Measurements from ENCODE around the gene SGK1. TPM values are rescaled to one million over a fixed set of nuclear protein-coding genes. Genes with fewer than 3 reads are reported as not detected.

The SGK1 gene
- total RNA-seq, 1 experiment from 2014 or later = 23.2 TPM

- H3K27ac Mint-ChIP-seq = no peak overlapping the region
Observed at GRCh38 chr6:134238960-134239795, 78.7 kb downstream of the SGK1 start.

GRCh38 chr6:134238006-134238405 lies 79.9 kb downstream of the SGK1 start:
- Mint-ChIP-seq H3K4me1 (peaks cover 23% of the 10 kb centered on the region), H3K9me3 (peaks cover 3% of the 10 kb centered on the region), H3K27me3 (ENCODE audit: low read depth) (no peaks in the 10 kb centered on the region), H3K36me3 (0 out of 2 replicates have a peak, but pooled peaks cover 2% of the 10 kb centered on the region), H3K27ac (no peak overlapping the region), H3K4me3 (no peak overlapping the region)
- CTCF ChIA-PET = no interaction called here
- TF ChIP-seq, protein P1, sequence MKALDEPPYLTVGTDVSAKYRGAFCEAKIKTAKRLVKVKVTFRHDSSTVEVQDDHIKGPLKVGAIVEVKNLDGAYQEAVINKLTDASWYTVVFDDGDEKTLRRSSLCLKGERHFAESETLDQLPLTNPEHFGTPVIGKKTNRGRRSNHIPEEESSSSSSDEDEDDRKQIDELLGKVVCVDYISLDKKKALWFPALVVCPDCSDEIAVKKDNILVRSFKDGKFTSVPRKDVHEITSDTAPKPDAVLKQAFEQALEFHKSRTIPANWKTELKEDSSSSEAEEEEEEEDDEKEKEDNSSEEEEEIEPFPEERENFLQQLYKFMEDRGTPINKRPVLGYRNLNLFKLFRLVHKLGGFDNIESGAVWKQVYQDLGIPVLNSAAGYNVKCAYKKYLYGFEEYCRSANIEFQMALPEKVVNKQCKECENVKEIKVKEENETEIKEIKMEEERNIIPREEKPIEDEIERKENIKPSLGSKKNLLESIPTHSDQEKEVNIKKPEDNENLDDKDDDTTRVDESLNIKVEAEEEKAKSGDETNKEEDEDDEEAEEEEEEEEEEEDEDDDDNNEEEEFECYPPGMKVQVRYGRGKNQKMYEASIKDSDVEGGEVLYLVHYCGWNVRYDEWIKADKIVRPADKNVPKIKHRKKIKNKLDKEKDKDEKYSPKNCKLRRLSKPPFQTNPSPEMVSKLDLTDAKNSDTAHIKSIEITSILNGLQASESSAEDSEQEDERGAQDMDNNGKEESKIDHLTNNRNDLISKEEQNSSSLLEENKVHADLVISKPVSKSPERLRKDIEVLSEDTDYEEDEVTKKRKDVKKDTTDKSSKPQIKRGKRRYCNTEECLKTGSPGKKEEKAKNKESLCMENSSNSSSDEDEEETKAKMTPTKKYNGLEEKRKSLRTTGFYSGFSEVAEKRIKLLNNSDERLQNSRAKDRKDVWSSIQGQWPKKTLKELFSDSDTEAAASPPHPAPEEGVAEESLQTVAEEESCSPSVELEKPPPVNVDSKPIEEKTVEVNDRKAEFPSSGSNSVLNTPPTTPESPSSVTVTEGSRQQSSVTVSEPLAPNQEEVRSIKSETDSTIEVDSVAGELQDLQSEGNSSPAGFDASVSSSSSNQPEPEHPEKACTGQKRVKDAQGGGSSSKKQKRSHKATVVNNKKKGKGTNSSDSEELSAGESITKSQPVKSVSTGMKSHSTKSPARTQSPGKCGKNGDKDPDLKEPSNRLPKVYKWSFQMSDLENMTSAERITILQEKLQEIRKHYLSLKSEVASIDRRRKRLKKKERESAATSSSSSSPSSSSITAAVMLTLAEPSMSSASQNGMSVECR (CRISPR knock-in tag; IDR thresholded peaks at IDR 0.05; ENCODE audit: borderline replicate concordance) = no peak
- no peak for TF ChIP-seq FOXK1 (CRISPR knock-in tag; IDR thresholded peaks at IDR 0.05)
- no peak for TF ChIP-seq TP53 (CRISPR knock-in tag; IDR thresholded peaks at IDR 0.05)
- no peak for TF ChIP-seq MAX (CRISPR knock-in tag; IDR thresholded peaks at IDR 0.05)
- TF ChIP-seq, protein P2, sequence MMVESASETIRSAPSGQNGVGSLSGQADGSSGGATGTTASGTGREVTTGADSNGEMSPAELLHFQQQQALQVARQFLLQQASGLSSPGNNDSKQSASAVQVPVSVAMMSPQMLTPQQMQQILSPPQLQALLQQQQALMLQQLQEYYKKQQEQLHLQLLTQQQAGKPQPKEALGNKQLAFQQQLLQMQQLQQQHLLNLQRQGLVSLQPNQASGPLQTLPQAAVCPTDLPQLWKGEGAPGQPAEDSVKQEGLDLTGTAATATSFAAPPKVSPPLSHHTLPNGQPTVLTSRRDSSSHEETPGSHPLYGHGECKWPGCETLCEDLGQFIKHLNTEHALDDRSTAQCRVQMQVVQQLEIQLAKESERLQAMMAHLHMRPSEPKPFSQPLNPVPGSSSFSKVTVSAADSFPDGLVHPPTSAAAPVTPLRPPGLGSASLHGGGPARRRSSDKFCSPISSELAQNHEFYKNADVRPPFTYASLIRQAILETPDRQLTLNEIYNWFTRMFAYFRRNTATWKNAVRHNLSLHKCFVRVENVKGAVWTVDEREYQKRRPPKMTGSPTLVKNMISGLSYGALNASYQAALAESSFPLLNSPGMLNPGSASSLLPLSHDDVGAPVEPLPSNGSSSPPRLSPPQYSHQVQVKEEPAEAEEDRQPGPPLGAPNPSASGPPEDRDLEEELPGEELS (CRISPR knock-in tag; IDR thresholded peaks at IDR 0.05) = no peak
- no peak for TF ChIP-seq ZNF219 (CRISPR knock-in tag; IDR thresholded peaks at IDR 0.05; ENCODE audit: borderline replicate concordance)
- peak; percentile 90 for TF ChIP-seq GABPB1 (CRISPR knock-in tag; IDR thresholded peaks at IDR 0.05)
- no peak for TF ChIP-seq ZNF423 (CRISPR knock-in tag; IDR thresholded peaks at IDR 0.05)
- DNase-seq (ENCODE audit: low spot score) (no peak), ATAC-seq (no peak)
- POLR2A ChIA-PET = no interaction called here

More at GRCh38 chr6:134238960-134239795, 78.7 kb downstream of the SGK1 start:
- TF ChIP-seq MLX (CRISPR knock-in tag; IDR thresholded peaks at IDR 0.05) (no peak), SOX15 (CRISPR knock-in tag; IDR thresholded peaks at IDR 0.05) (no peak), CBFB (CRISPR knock-in tag; IDR thresholded peaks at IDR 0.05; ENCODE audit: low read depth) (no peak), ETV6 (CRISPR knock-in tag; IDR thresholded peaks at IDR 0.05) (no peak), NR1H2 (CRISPR knock-in tag; IDR thresholded peaks at IDR 0.05) (no peak), CREM (CRISPR knock-in tag; IDR thresholded peaks at IDR 0.05) (no peak), NFYB (CRISPR knock-in tag; conservative IDR thresholded peaks at IDR 0.05; ENCODE audit: low read depth) (no peak), GTF2I (CRISPR knock-in tag; conservative IDR thresholded peaks at IDR 0.05) (no peak), IRF1 (CRISPR knock-in tag; IDR thresholded peaks at IDR 0.05) (no peak), HMGA2 (CRISPR knock-in tag; IDR thresholded peaks at IDR 0.05) (no peak)
- DNase-seq (ENCODE audit: low spot score) (no peak), ATAC-seq (no peak)
- ChIA-PET CTCF (interaction anchor here (0.7 kb wide), 1 partner anchor 66 kb away, joined by 3 read pairs; no protein-coding TSS in a partner anchor), POLR2A (no interaction called here)
- Mint-ChIP-seq H3K27me3 (ENCODE audit: low read depth) (no peaks in the 10 kb centered on the region), H3K9me3 (peaks cover 3% of the 10 kb centered on the region), H3K36me3 (no peaks in the 10 kb centered on the region), H3K4me3 (no peak overlapping the region), H3K4me1 (peaks cover 23% of the 10 kb centered on the region)
